Neuron (in vitro differentiated cells): ENCODE results near the gene TBC1D16.

Experiments used
- H2AFZ ChIP-seq: one replicate; pipeline ENCODE4 v1.6.1; 2013; ENCODE audit warnings: low read depth, mild to moderate bottlenecking, inconsistent platforms, low read length, moderate library complexity
- H3K27me3 ChIP-seq: one replicate; pipeline ENCODE4 v1.6.1; 2013; ENCODE audit warnings: low read length; ENCODE audit not compliant: insufficient read depth
- H3K36me3 ChIP-seq: one replicate; pipeline ENCODE4 v1.6.1; 2013; ENCODE audit warnings: low read length; ENCODE audit not compliant: insufficient read depth
- H3K4me1 ChIP-seq: one replicate; pipeline ENCODE4 v1.6.1; 2013; ENCODE audit warnings: low read length; ENCODE audit not compliant: insufficient read depth
- H3K4me3 ChIP-seq: 2 replicates; pipeline ENCODE4 v1.5.1; 2013; ENCODE audit warnings: mild to moderate bottlenecking, low read length, moderate library complexity
- H3K9me3 ChIP-seq: one replicate; pipeline ENCODE4 v1.6.1; 2013; ENCODE audit warnings: low read length

Gene TBC1D16

GRCh38 chr17:79954281-79955166 lies 81.1 kb downstream of the TBC1D16 start:
- Histone ChIP-seq H3K4me1 (peaks cover 40% of the 10 kb centered on the region), H3K4me3 (no peak overlapping the region), H3K36me3 (no peaks in the 10 kb centered on the region), H3K27me3 (no peaks in the 10 kb centered on the region), H2AFZ (no peak overlapping the region), H3K9me3 (no peaks in the 10 kb centered on the region)

- H2AFZ ChIP-seq: no peak overlapping the region
- no peaks in the 10 kb centered on the region for H3K9me3 ChIP-seq
- peaks cover 48% of the 10 kb centered on the region for H3K4me1 ChIP-seq
- H3K27me3 ChIP-seq: no peaks in the 10 kb centered on the region
- peaks cover 4% of the 10 kb centered on the region for H3K36me3 ChIP-seq
- H3K4me3 ChIP-seq: peak overlapping the region; percentile 35
Measured at GRCh38 chr17:79953335-79953734, 82.3 kb downstream of the TBC1D16 start.

- Histone ChIP-seq H2AFZ (no peak overlapping the region), H3K4me3 (peak overlapping the region; percentile 35), H3K4me1 (peaks cover 48% of the 10 kb centered on the region), H3K27me3 (no peaks in the 10 kb centered on the region), H3K36me3 (peaks cover 5% of the 10 kb centered on the region), H3K9me3 (no peaks in the 10 kb centered on the region)
Measured at GRCh38 chr17:79952901-79953300, 82.8 kb downstream of the TBC1D16 start.

- H3K9me3 ChIP-seq: no peaks in the 10 kb centered on the region
- no peak overlapping the region for H2AFZ ChIP-seq
- H3K27me3 ChIP-seq: no peaks in the 10 kb centered on the region
- peaks cover 10% of the 10 kb centered on the region for H3K36me3 ChIP-seq
- H3K4me3 ChIP-seq: peak overlapping the region; percentile 35
- peaks cover 48% of the 10 kb centered on the region for H3K4me1 ChIP-seq
Measured at GRCh38 chr17:79952265-79952877, 83.3 kb downstream of the TBC1D16 start.

GRCh38 chr17:79951361-79952264 lies 84.1 kb downstream of the TBC1D16 start:
- peak overlapping the region; percentile 40 for H3K4me3 ChIP-seq
- peaks cover 18% of the 10 kb centered on the region for H3K36me3 ChIP-seq
- peaks cover 48% of the 10 kb centered on the region for H3K4me1 ChIP-seq
- H3K27me3 ChIP-seq: no peaks in the 10 kb centered on the region
- H2AFZ ChIP-seq: no peak overlapping the region
- H3K9me3 ChIP-seq: no peaks in the 10 kb centered on the region

GRCh38 chr17:79950751-79951150 lies 84.9 kb downstream of the TBC1D16 start:
- Histone ChIP-seq H3K27me3 (no peaks in the 10 kb centered on the region), H3K9me3 (no peaks in the 10 kb centered on the region), H3K36me3 (peaks cover 25% of the 10 kb centered on the region), H3K4me1 (peaks cover 48% of the 10 kb centered on the region), H3K4me3 (peak overlapping the region; percentile 40), H2AFZ (no peak overlapping the region)

- no peaks in the 10 kb centered on the region for H3K9me3 ChIP-seq
- peaks cover 48% of the 10 kb centered on the region for H3K4me1 ChIP-seq
- no peaks in the 10 kb centered on the region for H3K27me3 ChIP-seq
- H2AFZ ChIP-seq: no peak overlapping the region
- H3K36me3 ChIP-seq: peaks cover 29% of the 10 kb centered on the region
- H3K4me3 ChIP-seq: peak overlapping the region; percentile 40
Measured at GRCh38 chr17:79950306-79950705, 85.4 kb downstream of the TBC1D16 start.

GRCh38 chr17:79949656-79950209 lies 85.9 kb downstream of the TBC1D16 start:
- H3K4me1 ChIP-seq: peaks cover 48% of the 10 kb centered on the region
- H3K4me3 ChIP-seq: peak overlapping the region; percentile 40
- no peaks in the 10 kb centered on the region for H3K9me3 ChIP-seq
- no peak overlapping the region for H2AFZ ChIP-seq
- peaks cover 35% of the 10 kb centered on the region for H3K36me3 ChIP-seq
- H3K27me3 ChIP-seq: no peaks in the 10 kb centered on the region

GRCh38 chr17:79948945-79949655 lies 86.6 kb downstream of the TBC1D16 start:
- Histone ChIP-seq H3K27me3 (no peaks in the 10 kb centered on the region), H2AFZ (no peak overlapping the region), H3K36me3 (peaks cover 41% of the 10 kb centered on the region), H3K9me3 (no peaks in the 10 kb centered on the region), H3K4me3 (no peak overlapping the region), H3K4me1 (peaks cover 48% of the 10 kb centered on the region)

GRCh38 chr17:79948406-79948944 lies 87.2 kb downstream of the TBC1D16 start:
- Histone ChIP-seq H3K27me3 (no peaks in the 10 kb centered on the region), H2AFZ (no peak overlapping the region), H3K4me3 (no peak overlapping the region), H3K36me3 (peaks cover 48% of the 10 kb centered on the region), H3K9me3 (no peaks in the 10 kb centered on the region), H3K4me1 (peaks cover 46% of the 10 kb centered on the region)

- Histone ChIP-seq H3K9me3 (no peaks in the 10 kb centered on the region), H3K36me3 (peaks cover 58% of the 10 kb centered on the region), H3K27me3 (no peaks in the 10 kb centered on the region), H2AFZ (no peak overlapping the region), H3K4me3 (no peak overlapping the region), H3K4me1 (peaks cover 36% of the 10 kb centered on the region)
Measured at GRCh38 chr17:79947351-79948031, 88.2 kb downstream of the TBC1D16 start.
